IPS-18a (cell line): ENCODE measurements around the gene STK38L.

Experiments
- H3K27ac ChIP-seq: one replicate; pipeline ENCODE4 v1.5.1; 2013; ENCODE audit warnings: low read length
- H3K27me3 ChIP-seq: one replicate; pipeline ENCODE4 v1.6.1; 2013; ENCODE audit warnings: mild to moderate bottlenecking, low read length; ENCODE audit not compliant: control insufficient read depth, insufficient read depth
- H3K36me3 ChIP-seq: one replicate; pipeline ENCODE4 v1.6.1; 2013; ENCODE audit warnings: low read depth, low read length; ENCODE audit not compliant: control insufficient read depth
- H3K4me1 ChIP-seq: one replicate; pipeline ENCODE4 v1.6.1; 2013; ENCODE audit warnings: low read depth, low read length; ENCODE audit not compliant: control insufficient read depth
- H3K4me3 ChIP-seq: one replicate; pipeline ENCODE4 v1.5.1; 2013; ENCODE audit warnings: low read length
- H3K9ac ChIP-seq: one replicate; pipeline ENCODE4 v1.6.1; 2013; ENCODE audit warnings: mild to moderate bottlenecking, low read length, moderate library complexity
- H3K9me3 ChIP-seq: one replicate; pipeline ENCODE4 v1.6.1; 2013; ENCODE audit warnings: low read depth, low read length; ENCODE audit not compliant: control insufficient read depth

Gene STK38L

DNA sequence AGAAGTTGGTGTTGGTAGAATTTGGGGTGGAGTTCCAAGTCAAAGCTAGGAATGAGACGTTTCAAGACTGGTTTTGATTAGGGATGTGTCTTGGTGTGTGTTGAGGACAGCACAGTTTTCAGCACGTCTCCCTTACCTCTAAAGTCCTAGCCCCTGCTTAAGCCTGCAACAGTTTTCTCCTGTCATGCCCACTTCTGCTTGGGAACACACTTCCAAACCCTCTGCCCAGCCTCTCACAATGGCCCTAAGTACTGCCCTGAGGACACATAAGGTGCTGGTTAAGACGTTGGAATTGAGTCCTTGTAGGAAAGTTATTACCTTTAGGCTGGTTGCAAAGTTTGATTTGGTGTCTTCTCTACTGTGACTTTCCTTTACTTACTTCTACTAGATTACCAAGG is 87.8 kb downstream of the STK38L start:
- Histone ChIP-seq H3K4me3 (peak overlapping the region; percentile 77), H3K36me3 (no peaks in the 10 kb centered on the region), H3K27ac (no peak overlapping the region), H3K9me3 (no peaks in the 10 kb centered on the region), H3K9ac (peak overlapping the region; percentile 45), H3K27me3 (peaks cover 42% of the 10 kb centered on the region), H3K4me1 (peaks cover 8% of the 10 kb centered on the region)

DNA sequence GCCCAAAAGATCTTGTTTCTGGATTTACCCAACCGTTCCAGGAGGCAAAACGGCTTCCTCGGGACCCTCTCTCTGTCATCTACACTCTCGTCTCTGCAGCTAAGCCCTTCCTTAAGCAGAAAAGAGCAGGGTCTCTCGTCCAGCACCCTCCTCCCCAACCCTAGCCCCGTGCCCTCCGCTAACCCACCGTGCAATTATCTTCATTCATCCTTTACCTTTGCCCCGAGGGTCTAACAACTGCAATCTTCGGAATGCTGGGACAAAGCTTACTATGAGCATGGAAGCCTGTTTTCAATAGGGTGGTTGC is 88.3 kb downstream of the STK38L start:
- H3K4me1 ChIP-seq, result peaks cover 8% of the 10 kb centered on the region
- peak overlapping the region; percentile 45 for H3K9ac ChIP-seq
- H3K36me3 ChIP-seq, result no peaks in the 10 kb centered on the region
- peak overlapping the region; percentile 77 for H3K4me3 ChIP-seq
- peaks cover 42% of the 10 kb centered on the region for H3K27me3 ChIP-seq
- H3K27ac ChIP-seq, result no peak overlapping the region
- H3K9me3 ChIP-seq, result no peaks in the 10 kb centered on the region

- no peaks in the 10 kb centered on the region for H3K36me3 ChIP-seq
- no peak within 1 kb of the TSS for H3K27ac ChIP-seq
- peak within 1 kb of the TSS; percentile 77 for H3K4me3 ChIP-seq
- H3K9me3 ChIP-seq, result no peaks in the 10 kb centered on the region
- H3K4me1 ChIP-seq, result peaks cover 8% of the 10 kb centered on the region
- peak within 1 kb of the TSS; percentile 45 for H3K9ac ChIP-seq
- peaks cover 42% of the 10 kb centered on the region for H3K27me3 ChIP-seq
These were observed 88.8 kb downstream of the STK38L start, which contains the start of gene BMAL2 for GRCh38 chr12:27332714-27333402. Gene BMAL2, plus strand, starts transcription at chr12:27332836. Its CDS starts 237 bp downstream, at chr12:27333073.

GRCh38 chr12:27333403-27334009 is 89.4 kb downstream of the STK38L start:
- Histone ChIP-seq H3K36me3 (no peaks in the 10 kb centered on the region), H3K27ac (no peak overlapping the region), H3K4me1 (peaks cover 8% of the 10 kb centered on the region), H3K27me3 (peaks cover 42% of the 10 kb centered on the region), H3K9me3 (no peaks in the 10 kb centered on the region), H3K9ac (peak overlapping the region; percentile 32), H3K4me3 (peak overlapping the region; percentile 75)

DNA sequence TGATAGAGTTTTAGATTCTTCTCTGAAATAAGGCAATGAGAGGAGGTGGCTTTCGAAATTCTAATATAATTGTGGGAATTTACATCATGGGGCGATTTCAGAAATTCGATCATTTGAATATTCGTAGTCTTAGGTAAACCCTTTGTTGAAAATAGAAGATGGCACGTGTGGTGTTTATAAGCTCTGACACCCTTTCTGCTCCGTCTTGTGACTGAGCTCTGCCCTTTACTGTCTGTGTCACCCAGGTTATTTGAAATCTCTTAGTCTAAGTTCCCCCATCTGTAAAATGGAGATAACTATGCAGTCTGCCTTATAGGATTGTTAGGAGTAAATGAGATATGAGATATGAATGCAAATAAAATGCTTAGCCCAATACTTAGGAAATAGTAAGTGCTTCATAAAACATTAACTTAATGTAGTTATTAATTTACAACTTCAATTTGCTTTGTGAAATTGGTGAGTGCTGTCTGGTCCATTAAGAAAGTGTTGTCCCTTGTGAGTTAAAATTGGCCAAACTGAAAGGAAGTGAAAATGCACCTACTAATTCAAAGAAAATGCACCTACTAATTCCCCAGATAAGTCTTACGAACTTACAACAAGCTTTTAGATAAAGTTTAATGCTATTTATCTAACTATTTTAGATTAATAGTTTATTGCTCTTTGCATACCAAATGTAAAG is 90.1 kb downstream of the STK38L start:
- no peak overlapping the region for H3K27ac ChIP-seq

DNA sequence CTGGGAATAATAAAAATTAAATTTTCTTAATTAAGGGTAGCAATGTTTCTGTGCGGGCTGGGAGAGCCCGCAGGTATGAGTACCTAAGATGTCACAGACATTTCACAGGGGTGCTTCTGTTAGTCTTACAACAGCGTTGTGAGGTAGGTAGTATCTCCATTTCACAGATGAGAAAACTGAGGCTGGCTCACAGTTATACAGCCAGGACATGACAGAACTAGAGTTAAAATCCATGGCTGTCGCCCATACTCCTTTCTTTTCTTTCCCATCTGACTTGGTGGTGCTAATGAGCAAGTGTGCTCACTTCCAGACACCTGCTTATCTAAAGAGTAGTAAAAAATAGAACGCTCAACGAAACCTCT is 90.6 kb downstream of the STK38L start:
- no peak overlapping the region for H3K4me3 ChIP-seq
- H3K27ac ChIP-seq, result no peak overlapping the region
- H3K9me3 ChIP-seq, result no peaks in the 10 kb centered on the region
- peaks cover 8% of the 10 kb centered on the region for H3K4me1 ChIP-seq
- peaks cover 42% of the 10 kb centered on the region for H3K27me3 ChIP-seq
- H3K36me3 ChIP-seq, result no peaks in the 10 kb centered on the region
- no peak overlapping the region for H3K9ac ChIP-seq

More for the DNA sequence above, 90.1 kb downstream of the STK38L start:
- Histone ChIP-seq H3K9me3 (no peaks in the 10 kb centered on the region), H3K4me3 (peak overlapping the region; percentile 75), H3K9ac (peak overlapping the region; percentile 32), H3K4me1 (peaks cover 8% of the 10 kb centered on the region), H3K36me3 (no peaks in the 10 kb centered on the region), H3K27me3 (peaks cover 42% of the 10 kb centered on the region)

DNA sequence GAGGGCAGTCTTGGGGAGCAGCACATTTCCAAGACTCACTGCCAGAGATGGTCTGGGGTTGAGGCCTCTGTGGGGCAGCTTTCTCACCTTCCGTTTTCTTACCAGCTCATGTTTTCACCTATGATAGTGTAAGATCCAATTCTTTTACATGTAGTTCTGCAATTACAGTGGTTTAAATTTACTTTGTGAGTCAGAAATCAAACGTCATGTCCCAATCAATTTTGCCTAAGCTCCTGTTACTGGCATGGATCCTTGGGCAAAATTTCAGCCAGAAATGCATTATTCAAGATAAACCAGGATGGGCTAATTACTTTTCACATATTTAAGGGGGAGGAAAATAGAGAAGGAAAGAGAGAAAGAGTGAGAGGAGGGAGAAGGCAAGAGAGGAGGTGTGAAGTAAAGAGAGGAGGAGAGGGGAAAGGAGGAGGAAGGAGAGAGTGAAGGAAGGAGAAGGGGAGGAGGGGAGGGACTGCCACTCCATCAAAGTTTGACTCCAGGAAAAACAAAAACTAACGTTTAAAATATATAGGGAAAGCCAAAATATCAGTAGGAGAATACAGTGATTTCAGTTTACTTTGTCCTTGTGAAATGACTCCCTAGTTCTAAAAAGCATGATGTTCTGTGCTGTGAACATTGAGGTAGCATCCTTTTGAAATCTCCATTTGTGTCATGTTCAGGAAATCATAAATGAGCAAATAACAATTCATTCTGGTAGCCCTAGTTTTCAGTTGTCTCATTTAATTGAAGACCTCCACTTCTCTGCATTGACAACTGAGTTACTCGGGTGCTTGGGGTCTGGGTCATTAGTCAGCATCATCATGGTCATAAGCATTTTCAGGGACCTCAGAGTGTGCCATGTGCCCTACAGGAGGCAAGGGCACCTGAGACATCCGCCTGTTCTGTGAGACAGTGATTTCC is 91.5 kb downstream of the STK38L start:
- peaks cover 8% of the 10 kb centered on the region for H3K4me1 ChIP-seq
- no peak overlapping the region for H3K9ac ChIP-seq
- H3K4me3 ChIP-seq, result no peak overlapping the region
- no peaks in the 10 kb centered on the region for H3K9me3 ChIP-seq
- H3K36me3 ChIP-seq, result no peaks in the 10 kb centered on the region
- H3K27me3 ChIP-seq, result peaks cover 42% of the 10 kb centered on the region
- no peak overlapping the region for H3K27ac ChIP-seq

DNA sequence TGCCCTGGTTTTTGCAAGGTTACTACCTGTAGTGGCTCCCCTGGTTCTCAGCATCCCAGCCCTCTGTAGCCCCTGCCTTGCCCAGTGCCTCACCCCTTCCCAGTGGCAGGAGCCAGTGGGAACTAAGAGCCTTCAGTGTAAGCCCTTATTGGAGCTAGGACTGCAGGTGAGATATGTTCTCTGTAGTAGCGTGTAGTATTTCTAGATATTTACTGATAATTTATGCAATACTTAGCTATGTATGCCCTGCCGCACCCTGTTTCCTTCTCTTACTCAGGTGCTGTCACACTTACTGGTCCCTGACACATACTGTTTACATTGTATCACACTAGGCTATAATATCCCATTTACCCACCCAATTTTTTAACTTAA is 92.2 kb downstream of the STK38L start:
- no peaks in the 10 kb centered on the region for H3K9me3 ChIP-seq
- H3K27ac ChIP-seq, result no peak overlapping the region
- H3K4me1 ChIP-seq, result peaks cover 8% of the 10 kb centered on the region
- H3K4me3 ChIP-seq, result no peak overlapping the region
- peaks cover 35% of the 10 kb centered on the region for H3K27me3 ChIP-seq
- no peaks in the 10 kb centered on the region for H3K36me3 ChIP-seq
- H3K9ac ChIP-seq, result no peak overlapping the region

DNA sequence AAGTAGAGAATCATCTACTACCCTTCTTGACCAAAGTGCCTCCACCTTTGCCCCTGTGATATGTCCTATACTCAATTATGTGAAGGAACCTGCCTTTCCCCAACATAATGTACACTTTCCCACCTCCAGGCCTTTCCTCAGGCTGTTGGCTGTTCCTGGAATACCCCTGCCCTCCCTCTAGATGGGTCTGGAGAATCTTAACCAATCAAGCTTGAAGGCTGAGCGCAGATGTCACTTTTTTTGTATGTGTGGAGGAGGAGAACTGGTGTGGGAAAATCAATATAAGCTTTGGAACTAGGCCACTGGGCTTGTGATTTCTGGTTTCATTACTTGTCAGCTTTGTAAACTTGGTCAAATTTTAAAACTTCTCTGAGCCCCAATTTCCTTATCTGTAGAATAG is 93.3 kb downstream of the STK38L start:
- H3K9me3 ChIP-seq, result no peaks in the 10 kb centered on the region
- H3K27me3 ChIP-seq, result peaks cover 24% of the 10 kb centered on the region
- no peak overlapping the region for H3K9ac ChIP-seq
- peaks cover 5% of the 10 kb centered on the region for H3K4me1 ChIP-seq
- no peak overlapping the region for H3K27ac ChIP-seq
- H3K36me3 ChIP-seq, result no peaks in the 10 kb centered on the region
- H3K4me3 ChIP-seq, result no peak overlapping the region

GRCh38 chr12:27338473-27338872 is 94.4 kb downstream of the STK38L start:
- H3K36me3 ChIP-seq, result no peaks in the 10 kb centered on the region
- H3K4me3 ChIP-seq, result no peak overlapping the region
- H3K4me1 ChIP-seq, result peaks cover 5% of the 10 kb centered on the region
- peaks cover 20% of the 10 kb centered on the region for H3K27me3 ChIP-seq
- H3K9me3 ChIP-seq, result no peaks in the 10 kb centered on the region
- no peak overlapping the region for H3K9ac ChIP-seq
- no peak overlapping the region for H3K27ac ChIP-seq

- H3K9me3 ChIP-seq, result no peaks in the 10 kb centered on the region
- no peak overlapping the region for H3K27ac ChIP-seq
- H3K4me1 ChIP-seq, result peaks cover 15% of the 10 kb centered on the region
- no peak overlapping the region for H3K4me3 ChIP-seq
- H3K9ac ChIP-seq, result no peak overlapping the region
- H3K27me3 ChIP-seq, result no peaks in the 10 kb centered on the region
- H3K36me3 ChIP-seq, result no peaks in the 10 kb centered on the region
These were observed 96.9 kb downstream of the STK38L start for GRCh38 chr12:27340971-27341370.
